Activated CD4-positive, alpha-beta T cell treated with anti-CD3 and anti-CD28 coated beads, Interleukin-2, amount 50 U/mL, for 1 hour (primary cell): ENCODE results near the gene LILRB2.
"Not testable (repeated sequence)": the region's sequence is repeated elsewhere in the genome, so short reads cannot be mapped to it uniquely, and the experiment has no call there.

Experiments used
- DNase-seq: peaks from one replicate; pipeline ENCODE4 v3.0.0-alpha.2; 2020

LILRB2 gene

DNA sequence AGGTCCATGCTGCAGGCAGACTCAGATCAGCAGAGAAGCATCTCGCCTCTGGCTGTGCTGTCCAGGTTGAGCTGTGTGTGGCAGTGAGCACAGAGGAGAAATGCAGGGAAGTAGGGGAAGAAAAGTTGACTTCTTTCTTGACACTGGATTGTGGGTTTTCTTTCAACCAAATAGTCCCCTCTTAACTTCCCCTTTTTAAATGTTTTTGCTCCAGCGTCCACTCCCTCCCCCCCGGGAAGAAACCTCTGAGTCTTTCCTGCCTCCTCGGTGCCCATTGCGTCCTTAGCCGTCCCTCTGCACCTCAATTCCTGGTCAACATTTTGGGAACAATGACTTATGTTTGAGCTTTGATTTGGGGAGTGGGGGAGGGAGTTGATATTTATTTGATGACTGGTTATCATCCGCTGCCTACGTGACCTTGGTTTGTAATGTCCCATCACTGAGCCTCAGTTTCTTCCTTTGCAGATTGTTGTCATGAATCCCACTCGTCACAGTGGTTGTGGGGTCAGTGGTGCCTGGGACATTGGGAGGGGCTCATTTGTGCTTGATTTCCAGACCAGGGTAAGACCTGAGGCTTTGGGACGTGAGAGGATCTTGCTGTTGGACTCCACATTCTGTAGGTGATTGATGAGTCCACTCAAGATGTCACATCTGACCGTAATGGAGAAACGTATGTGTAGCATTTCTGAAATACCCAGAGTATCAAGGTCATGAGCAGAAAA lies at the start of gene LILRB2:
Gene LILRB2, minus strand, starts transcription at position 104 of the 722 bp plus-strand sequence. CDS start 614 bp downstream, outside the sequence.
- DNase-seq, result no peak

DNA sequence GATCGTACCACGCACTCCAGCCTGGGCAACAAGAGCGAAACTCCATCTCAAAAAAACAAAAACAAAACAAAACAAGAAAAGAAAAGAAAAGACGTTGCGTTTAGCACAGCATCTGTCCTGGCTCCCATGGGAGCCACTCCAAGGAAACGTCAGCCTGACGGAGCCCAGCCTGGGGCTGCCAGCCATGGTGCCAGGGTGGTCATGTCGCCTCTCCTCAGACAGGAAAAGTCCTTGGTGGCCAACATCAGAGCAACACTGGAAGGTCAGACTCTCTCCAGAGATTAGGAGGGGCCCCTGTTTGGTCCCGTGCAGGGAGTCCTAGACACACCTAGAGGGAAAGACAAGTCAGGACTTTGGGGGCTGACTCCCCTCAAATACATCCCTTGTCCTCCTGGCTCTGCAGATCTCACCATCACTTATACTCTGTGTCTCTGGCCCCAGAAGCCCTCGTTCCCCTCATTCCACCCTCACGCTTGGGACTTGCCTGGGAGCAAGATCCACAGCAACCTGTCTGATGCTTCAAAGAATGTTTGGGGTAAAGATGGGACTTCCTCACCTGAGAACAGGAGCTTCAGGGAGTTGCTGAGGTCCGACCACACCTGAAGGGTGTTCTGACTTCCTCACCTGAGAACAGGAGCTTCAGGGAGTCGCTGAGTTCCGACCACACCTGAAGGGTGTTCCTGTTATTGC lies 48.7 kb upstream of the LILRB2 start:
- no peak for DNase-seq

DNA sequence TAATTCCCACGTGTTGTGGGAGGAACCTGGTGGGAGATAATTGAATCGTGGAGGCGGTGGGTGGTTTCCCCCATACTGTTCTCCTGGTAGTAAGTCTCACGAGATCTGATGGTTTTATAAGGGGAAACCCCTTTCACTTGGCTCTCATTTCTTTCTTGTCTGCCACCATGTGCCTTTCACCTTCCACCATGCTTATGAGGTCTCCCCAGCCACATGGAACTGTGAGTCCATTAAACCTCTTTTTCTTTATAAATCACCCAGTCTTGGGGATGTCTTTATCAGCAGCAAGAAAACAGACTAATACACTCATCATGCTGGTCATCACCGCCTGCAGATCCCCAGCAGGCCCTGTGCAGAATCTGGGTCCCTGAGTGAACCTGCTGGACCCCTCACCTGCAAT lies 47.9 kb upstream of the LILRB2 start:
- DNase-seq, result not testable (repeated sequence)

DNA sequence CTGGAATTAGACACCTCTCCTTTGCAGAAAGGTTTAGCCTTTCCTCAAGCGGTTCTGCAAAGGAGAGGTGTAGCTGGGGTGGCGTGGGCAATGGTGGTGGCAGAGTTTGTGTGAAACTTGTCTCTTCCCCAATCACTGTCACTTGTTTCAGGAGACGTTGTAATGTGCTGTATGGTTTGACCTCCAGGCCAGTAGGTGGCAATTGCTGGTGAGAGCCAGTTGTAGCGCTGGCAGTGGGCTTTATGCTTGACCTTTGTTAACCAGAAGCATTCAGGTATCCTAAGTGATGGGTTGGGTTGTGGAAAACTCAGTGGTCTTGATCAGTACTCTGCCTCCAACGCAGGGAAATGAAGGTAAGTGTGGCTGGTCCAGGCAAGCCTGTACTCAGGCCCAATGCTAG lies 44.7 kb upstream of the LILRB2 start:
- no peak for DNase-seq

DNA sequence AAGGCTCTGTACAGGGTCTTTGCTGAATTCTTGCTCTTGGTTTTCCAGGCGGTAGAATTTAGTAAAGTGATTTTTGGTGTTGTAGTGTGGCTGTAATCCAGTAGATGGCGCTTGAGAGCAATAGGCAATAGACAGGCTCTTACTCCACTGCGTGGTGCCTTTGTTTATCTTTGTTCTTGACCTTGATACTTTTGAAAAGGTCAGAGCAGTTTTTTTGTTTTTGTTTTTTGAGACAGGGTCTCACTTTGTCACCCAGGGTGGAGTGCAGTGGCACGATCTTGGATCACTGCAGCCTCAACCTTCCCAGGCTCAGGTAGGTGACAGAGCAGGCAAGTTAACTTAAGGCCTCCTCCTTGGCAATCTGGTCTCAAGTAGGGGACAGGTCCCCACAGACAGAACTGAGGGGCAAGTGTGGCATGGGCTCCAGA lies 44.3 kb upstream of the LILRB2 start:
- peak; percentile 43 for DNase-seq

DNA sequence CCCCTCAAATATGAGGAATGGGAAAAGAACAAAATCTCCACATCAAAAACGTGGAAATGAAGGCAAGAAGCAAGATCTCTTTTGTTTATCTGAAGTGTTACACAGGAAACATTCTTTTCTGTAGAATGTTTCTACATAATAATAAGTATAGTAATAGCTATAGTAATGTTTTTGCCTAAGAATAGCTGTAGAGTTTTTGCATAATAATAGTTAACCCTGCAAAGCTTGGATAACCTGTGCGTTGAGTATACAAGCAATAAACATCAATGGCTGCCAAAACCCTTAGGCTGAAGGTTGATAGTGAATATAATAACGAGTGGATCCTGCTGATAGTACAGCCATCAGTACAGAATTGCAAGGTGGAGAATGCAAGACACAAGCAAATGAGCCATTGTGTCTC lies 43.2 kb upstream of the LILRB2 start:
- DNase-seq, result no peak

DNA sequence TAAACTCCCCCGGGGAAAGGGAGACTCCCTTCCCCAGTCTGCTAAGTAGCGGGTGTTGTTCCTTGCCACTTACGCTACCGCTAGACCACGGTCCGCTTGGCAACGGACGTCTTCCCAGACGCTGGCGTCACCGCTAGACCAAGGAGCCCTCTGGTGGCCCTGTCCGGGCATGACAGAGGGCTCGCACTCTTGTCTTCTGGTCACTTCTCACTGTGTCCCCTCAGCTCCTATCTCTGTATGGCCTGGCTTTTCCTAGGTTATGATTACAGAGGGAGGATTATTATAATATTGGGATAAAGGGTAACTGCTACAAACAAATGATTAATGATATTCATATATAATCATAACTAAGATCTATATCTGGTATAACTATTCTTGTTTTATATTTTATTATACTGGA lies 42.0 kb upstream of the LILRB2 start:
- DNase-seq, result not testable (repeated sequence)

DNA sequence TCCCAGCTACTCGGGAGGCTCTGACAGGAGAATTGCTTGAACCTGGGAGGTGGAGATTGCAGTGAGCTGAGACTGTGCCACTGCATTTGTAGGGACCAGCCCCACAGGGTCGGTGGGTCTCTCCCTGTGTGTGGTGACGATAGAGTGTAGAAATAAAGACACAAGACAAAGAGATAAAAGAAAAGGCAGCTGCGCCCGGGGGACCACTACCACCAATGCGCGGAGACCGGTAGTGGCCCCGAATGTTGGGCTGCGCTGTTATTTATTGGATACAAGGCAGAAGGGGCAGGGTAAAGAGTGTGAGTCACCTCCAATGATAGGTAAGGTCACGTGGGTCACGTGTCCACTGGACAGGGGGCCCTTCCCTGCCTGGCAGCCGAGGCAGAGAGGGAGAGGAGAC lies 41.4 kb upstream of the LILRB2 start:
- not testable (repeated sequence) for DNase-seq

DNA sequence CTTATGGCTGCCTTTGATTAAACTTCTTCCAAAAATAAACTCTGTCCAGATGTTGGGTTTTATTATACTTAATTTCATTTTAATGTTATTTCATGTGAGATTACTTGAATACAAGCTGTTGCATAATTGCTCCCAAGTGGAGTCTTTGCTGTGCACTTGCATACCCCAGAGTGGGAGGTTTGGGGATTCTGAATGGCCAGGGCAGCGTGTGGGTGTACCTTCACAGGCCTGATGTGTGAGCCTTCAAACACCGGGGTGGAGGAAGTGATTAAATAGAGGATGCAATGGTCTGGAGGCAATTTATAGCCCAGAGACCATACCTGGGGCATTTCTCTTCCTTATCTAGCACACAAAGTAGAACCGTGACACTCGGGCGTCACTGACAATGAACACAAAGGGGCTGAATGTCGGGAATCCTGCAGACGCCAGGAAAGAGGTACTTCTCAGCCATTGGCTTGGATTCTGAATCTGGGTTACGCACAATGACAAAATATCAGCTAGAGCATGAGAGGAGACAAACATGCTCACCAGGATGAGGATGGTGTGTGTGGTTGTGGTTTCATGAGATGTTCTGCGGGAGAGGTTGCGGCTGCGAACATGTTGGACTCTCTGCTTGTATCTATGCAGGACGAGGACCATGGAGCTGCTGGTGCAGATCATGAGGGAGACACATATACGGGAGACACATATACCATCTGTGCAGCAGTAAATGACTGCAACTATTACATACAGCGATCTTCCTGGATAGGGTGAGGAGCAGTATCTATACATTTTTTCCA lies 39.2 kb upstream of the LILRB2 start:
- DNase-seq, result no peak

DNA sequence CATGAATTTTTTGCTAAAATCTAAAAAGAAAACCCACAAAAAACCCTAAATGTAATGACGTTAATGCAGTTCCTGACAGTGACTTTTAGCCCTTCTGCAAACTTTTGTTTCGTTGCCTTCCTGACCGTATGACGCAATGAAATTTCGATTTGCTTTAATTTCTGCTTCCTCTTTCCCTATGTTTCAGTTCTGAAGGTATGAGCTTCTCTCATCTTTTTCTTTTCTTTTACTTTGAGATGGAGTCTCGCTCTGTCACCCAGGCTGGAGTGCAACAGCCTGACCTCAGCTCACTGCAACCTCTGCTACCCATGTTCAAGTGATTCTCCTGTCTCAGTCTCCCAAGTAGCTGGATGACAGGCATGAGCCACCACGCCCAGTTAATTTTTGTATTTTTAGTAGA lies 38.1 kb upstream of the LILRB2 start:
- DNase-seq, result no peak

DNA sequence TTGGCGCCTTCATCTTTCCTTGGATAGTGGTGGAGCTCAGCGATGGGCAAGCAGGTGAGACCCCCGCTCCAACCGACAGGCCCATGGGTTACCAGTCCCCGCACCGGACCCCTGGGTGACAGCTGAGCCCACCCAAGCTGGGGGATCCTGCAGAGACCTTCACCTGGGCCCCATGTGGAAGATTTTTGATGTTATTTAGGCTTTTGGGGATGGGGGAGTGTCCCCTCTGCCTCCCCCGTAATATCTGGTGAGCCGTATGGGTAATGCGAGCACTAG lies 37.0 kb upstream of the LILRB2 start:
- DNase-seq, result no peak

DNA sequence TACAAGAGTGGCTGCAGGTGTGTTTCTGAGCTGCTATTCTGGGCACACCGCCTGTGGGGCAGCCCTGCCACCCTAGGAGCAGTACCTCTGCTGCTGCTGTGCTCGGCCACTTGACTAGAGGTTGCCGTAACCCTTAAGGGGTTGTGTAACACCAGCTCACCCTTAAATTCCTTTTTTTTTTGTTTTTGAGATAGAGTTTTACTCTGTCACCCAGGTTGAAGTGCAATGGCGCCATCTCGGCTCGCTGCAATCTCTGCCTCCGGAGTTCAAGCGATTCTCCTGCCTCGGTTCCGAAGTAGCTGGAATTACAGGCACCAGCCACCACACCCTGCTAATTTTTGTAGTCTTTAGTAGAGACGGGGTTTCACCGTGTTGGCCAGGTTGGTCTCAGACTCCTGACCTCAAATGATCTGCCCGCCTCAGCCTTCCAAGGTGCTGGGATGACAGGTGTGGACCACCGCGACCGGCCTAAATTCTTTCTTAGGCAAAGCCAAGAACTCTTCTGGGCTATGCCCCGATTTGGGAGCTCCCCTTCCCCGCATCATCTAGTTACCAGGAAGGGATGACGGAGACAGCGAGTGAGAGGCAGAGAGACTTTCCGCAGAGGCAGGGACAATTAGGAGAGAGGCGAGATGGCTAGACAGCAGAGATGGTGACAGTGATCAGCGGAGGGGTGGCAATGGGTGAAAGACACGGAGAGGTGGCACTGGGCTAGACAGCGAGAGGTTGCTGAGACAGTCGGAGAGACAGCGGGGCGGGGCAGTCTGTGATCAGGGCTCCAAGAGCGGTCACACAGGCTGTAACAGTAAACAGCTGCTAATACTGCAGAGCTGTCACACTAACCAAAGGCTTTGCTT lies 36.4 kb upstream of the LILRB2 start:
- DNase-seq, result no peak

DNA sequence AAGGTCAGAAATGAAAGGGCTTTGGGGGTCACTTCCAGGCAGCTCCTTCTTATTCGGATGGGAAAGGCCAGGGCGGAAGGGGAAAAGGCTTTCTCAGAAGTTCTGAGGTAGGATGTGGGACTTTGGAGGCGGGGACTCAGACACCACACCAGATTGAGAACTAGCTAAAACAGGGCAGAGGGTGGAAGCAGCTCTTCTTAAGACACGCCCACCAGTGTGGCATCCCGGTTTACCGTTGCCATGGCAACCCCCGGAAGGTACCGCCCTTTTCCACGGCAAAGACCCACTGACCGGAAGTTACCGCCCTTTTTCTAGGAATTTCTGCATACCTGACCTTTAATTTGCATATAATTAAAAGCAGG lies 35.8 kb upstream of the LILRB2 start:
- no peak for DNase-seq

DNA sequence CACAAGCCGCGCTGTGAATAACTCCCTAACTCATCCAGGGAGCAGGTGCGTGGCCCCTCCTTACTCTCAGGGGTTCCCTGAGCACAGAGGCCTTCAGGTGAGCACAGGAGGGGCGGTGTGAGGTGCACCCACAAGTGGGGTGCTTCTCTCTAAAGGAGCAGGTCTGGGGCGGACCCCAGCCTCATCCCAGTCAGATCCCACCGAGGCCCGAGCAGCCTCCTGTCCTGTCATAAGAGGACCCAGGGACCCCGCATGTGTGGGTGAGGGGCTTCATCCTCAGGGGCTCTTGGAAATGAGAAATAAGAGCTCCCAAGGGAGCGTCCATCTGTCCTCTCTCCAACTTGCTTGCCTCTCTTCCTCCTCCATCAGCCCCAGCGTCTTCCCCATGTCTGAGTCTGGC lies 35.0 kb upstream of the LILRB2 start:
- no peak for DNase-seq

DNA sequence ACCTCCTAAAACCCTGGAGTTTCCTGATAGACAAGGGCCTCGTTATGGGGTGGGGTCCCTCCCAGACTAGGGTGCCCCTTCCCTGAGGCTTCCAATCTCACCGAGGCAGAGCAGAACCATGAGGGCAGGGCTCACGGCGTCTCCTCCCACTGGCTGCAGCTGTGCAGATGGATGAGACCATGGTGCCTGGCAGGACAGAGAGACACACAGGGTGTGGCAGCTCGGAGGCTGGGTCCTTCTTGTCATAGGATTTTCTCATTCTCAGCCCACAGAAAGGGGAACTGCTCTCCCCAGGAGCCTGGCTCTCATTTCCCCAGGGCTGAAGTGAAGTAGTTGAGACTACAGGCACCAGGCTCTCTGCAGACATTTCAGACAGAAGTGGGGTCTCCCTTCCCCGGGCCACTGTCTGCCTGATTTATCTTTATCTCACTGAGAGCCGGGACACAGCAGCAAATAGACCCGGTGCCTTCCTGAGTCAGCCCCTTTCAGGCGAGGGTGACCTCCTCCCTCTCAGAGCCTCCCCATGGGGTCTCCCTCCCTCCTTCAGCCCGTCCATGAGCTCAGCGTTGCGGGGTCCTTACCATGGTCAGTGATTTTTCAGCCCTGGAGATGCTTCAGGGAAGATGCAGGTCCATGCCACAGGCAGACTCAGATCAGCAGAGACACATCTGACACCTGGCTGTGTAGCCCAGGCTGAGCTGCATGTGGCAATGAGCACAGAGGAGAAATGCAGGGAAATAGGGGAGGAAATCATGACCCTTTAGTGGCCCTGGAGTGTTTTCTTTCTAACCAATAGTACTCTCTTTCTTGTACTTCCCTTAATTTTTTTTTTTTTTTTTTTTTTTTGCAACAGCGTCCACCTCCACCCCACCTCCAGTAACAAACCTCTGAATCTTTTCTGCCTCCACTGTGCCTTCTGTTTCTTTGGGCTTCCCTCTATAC lies 31.8 kb upstream of the LILRB2 start, which contains the start of gene LILRA5:
Gene LILRA5, minus strand, starts transcription at position 731 of the 942 bp plus-strand sequence. Its CDS starts 147 bp downstream, at position 584.
- no peak for DNase-seq

DNA sequence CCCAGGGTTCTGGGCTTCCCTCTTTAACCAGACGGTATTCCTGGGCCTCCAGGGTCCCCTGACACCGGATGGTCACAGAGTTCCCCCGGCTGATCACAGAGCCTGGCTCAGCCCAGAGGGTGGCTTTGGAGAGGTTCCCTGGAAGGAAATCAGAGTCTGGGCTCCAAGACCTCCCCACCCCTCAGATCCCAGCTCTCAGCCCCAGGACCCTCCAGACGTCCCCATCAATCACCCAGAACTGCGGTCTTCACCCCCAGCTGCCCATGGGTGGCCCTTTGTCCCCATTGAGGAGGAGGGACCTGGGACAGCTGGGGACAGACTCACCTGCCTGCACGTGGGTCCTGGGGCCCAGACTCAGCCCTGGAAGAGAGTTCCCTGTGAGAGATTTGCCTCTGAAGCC lies 31.1 kb upstream of the LILRB2 start:
- no peak for DNase-seq

DNA sequence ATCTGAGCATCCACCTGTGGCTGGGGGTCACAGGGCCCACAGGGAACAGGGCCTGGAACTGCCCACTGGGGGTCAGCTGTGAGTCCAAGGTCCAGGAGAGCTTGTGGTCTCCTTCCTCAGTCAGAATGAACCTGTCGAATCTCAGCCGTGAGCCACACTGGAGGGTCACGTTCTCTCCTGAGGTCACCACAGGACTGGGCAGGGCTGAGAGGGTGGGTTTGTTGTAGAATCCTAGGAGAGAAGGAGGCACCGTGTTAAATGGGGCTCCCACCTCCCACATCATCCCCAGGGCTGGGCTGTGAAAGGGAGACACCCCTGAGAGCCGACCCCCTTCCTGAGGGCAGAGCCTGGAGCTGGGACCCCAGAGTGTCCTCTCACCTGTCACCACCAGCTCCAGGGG lies 30.6 kb upstream of the LILRB2 start:
- DNase-seq, result no peak

DNA sequence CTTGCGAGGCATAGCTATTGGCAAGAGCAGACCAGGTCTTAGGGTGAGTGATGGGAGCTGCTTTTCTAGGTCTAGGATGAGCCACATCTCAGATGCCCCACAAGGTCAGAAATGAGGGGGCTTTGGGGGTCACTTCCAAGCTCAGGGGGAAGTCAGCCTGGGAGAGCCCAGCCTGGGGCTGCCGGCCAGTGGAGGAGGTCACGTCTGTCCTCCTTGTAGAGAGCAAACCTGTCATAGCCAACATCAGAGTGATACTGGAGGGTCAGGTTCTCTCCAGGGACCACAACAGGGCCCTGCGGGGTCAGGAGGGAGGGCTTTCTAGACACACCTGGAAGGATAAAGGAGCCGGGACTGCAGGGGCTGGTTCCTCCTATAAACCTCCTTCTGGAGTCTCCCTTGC lies 29.6 kb upstream of the LILRB2 start:
- DNase-seq, result no peak

DNA sequence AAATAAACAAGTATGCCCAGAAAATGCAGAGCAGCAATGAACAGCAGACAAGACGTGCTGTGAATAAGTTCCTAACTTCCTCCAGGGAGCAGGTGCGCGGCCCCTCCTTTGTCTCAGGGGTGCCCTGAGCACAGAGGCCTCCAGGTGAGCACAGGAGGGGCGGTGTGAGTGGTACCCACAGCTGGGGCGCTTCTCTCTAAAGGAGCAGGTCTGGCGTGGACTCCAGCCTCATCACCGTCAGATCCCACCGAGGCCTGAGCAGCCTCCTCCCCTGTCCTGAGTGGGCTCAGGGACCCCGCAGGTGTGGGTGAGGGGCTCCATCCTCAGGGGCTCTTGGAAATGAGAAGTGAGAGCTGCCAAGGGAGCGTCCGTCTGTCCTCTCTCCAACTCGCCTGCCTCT lies 28.9 kb upstream of the LILRB2 start:
- DNase-seq, result no peak

DNA sequence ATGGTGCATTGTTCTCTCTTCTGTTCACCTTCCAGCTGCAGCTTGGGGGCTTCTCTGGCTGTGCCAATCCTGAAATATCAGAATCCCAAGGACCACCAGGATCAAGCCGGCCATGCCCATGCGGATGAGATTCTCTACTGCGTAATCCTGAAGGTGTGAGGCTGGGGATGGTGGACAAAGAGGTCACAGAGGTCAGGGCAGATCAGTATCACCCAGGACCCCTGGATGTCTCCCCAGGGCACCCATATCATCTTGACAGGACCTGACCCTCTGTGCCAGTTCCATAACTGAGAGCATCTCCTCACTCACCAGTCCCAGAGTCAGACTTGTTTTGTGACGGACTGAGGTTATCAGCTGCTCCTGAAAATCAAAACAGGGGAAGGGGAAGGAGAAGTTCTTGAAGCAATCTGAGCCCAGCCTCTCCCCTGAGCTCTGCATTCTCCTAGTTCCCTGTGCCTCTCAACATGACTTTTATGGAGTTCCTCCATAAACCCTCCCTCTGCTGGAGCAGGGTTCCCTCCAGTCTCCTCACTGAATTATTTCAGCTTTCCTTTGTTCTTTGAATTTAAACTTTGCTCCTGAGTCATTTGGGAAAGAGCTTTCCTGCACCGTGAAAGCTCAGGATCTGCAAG lies 26.6 kb upstream of the LILRB2 start:
- no peak for DNase-seq

DNA sequence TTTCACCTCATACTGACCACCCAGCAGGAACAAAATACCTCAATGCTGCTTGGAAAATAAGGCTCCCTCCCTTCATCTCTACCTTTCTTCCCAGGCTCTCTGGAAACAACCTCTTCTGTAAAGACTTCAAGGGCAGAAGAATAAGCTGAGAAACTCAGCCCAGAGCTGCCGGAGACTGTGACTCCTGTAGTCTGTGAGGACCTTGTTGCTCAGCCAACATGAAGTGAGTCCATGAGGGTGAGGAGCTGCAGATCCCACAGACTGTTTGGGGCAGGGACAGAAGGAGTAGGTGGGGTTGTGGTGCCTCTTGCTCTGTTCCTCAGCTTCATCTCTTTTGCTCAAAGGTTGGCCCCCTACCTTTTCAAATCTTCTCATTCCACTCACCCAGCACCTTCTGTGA lies 24.2 kb upstream of the LILRB2 start:
- DNase-seq, result no peak
